H1 (cell line): ENCODE measurements around the gene DYNLRB2. TPM values are rescaled to one million over a fixed set of nuclear protein-coding genes. Genes with fewer than 3 reads are reported as not detected.

Source experiments
- CBX5 ChIP-seq: fragments of 300-800, 300-1000 bp; sonication (generic); IDR thresholded peaks from 2 replicates; pipeline ENCODE4 v1.7.1; 2016; ENCODE audit warnings: antibody characterized with exemption, low read length, low read depth
- GABPA ChIP-seq: IDR thresholded peaks from 2 replicates; pipeline ENCODE4 v1.6.1; 2011; ENCODE audit warnings: mild to moderate bottlenecking, low read length, moderate library complexity, borderline replicate concordance; ENCODE audit not compliant: insufficient read depth
- NRF1 ChIP-seq: IDR thresholded peaks from 2 replicates; pipeline ENCODE4 v1.6.1; 2011; ENCODE audit warnings: mild to moderate bottlenecking, low read depth, low read length, improper control_type of control experiment
- PHF8 ChIP-seq: fragments of 200-600 bp; sonication (generic); conservative IDR thresholded peaks from 2 replicates; pipeline ENCODE4 v1.7.1; 2012; ENCODE audit warnings: low read depth, mild to moderate bottlenecking, inconsistent platforms, low read length, moderate library complexity
- TBP ChIP-seq: IDR thresholded peaks from 2 replicates; pipeline ENCODE4 v1.6.1; 2011; ENCODE audit warnings: low read depth, low read length, improper control_type of control experiment
- polyA plus RNA-seq, 7 experiments: library from polyadenylated mRNA; depleted of rRNA in 3 of 7; stranded (reverse) in 5 of 7; unstranded in 2 of 7; fragments of >200 nt in 5 of 7; fragments of 200-250 nt in 2 of 7; gene quantifications; 1 replicate in 5 of 7; 2 replicates in 1 of 7; 4 replicates in 1 of 7; pipeline versions ENCODE4 v1.2.1 to v1.2.3, GENCODE V29; 2011 to 2013; ENCODE audit warnings: missing spikeins in 2 of 7, mixed read lengths in 2 of 7
- total RNA-seq: library from RNA; stranded (reverse); fragmentation: NEBNext Ultra II Directional; extraction: Animal tissue kit (Norgen Biotek cat#: 25700); gene quantifications from 2 replicates; pipeline ENCODE4 v1.2.1, GENCODE V29; 2021

The DYNLRB2 gene
- total and polyA plus RNA-seq, 2 of the 8 experiments (the other 6 are each of a cell fraction or from before 2014, with no cell fraction given) = not detected

DNA sequence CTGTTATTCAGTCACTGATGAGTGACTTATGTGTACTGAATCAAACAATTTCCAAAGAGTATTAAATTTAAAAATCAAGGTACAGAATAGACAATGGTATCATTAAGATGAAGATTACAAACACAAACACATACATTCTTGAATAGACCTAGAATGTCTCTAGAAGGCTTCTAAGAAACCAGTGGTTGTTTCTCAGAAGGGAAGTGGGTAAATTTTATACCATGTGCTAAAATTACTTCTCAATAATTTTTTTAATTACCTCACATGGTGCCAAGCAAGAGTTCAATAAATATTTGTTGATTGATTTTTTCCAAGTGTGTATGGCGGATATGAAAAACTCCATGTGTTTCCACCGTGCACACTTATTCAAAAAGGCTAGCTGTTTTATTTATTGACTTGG is 6.4 kb downstream of the DYNLRB2 start (continued):
- TF ChIP-seq NRF1 (no peak), GABPA (no peak), TBP (no peak), CBX5 (no peak), PHF8 (no peak)
